Hepatocyte (in vitro differentiated cells): Measurements from ENCODE around the gene CXCL3. TPM values are rescaled to one million over a fixed set of nuclear protein-coding genes. Genes with fewer than 3 reads are reported as not detected.

ENCODE experiments used
- DNase-seq: peaks from one replicate; pipeline ENCODE4 v3.0.0-alpha.2; 2016; ENCODE audit warnings: low spot score
- H2AFZ ChIP-seq: fragments of 200-600 bp; sonication (generic); 2 replicates; pipeline ENCODE4 v1.6.0; 2016; ENCODE audit warnings: antibody characterized with exemption, mild to moderate bottlenecking
- H3K27ac ChIP-seq: fragments of 200-600 bp; sonication (generic); 2 replicates; pipeline ENCODE4 v1.5.1; 2016; ENCODE audit warnings: mild to moderate bottlenecking
- H3K27me3 ChIP-seq: fragments of 200-600 bp; sonication (generic); 2 replicates; pipeline ENCODE4 v1.6.1; 2016
- H3K36me3 ChIP-seq: fragments of 200-600 bp; sonication (generic); replicated peaks from 2 replicates; pipeline ENCODE4 v1.5.1; 2016; ENCODE audit warnings: low read depth; ENCODE audit not compliant: insufficient read depth
- H3K4me1 ChIP-seq: fragments of 200-600 bp; sonication (generic); 2 replicates; pipeline ENCODE4 v1.5.1; 2016; ENCODE audit warnings: mild to moderate bottlenecking, moderate library complexity; ENCODE audit not compliant: insufficient read depth
- H3K4me2 ChIP-seq: fragments of 200-600 bp; sonication (generic); 2 replicates; pipeline ENCODE4 v1.6.0; 2016
- H3K4me3 ChIP-seq: fragments of 200-600 bp; sonication (generic); 2 replicates; pipeline ENCODE4 v1.5.1; 2016; ENCODE audit warnings: mild to moderate bottlenecking
- H3K79me2 ChIP-seq: fragments of 200-600 bp; sonication (generic); 2 replicates; pipeline ENCODE4 v1.6.0; 2017; ENCODE audit warnings: mild to moderate bottlenecking
- H3K9me2 ChIP-seq: fragments of 200-600 bp; sonication (generic); replicated peaks from 2 replicates; pipeline ENCODE4 v1.6.0; 2017; ENCODE audit warnings: mild to moderate bottlenecking; ENCODE audit not compliant: insufficient read depth
- H3K9me3 ChIP-seq: fragments of 200-600 bp; sonication (generic); 2 replicates; pipeline ENCODE4 v1.5.1; 2016; ENCODE audit warnings: low read depth, mild to moderate bottlenecking
- H4K20me1 ChIP-seq: fragments of 200-600 bp; sonication (generic); 2 replicates; pipeline ENCODE4 v1.6.0; 2016; ENCODE audit warnings: mild to moderate bottlenecking; ENCODE audit not compliant: insufficient read depth, poor library complexity, severe bottlenecking
- CTCF ChIP-seq: fragments of 200-600 bp; sonication (generic); IDR thresholded peaks from 2 replicates; pipeline ENCODE4 v1.5.1; 2016; ENCODE audit warnings: antibody characterized with exemption, mild to moderate bottlenecking; ENCODE audit not compliant: poor library complexity
- EZH2 ChIP-seq: fragments of 200-600 bp; sonication (generic); IDR thresholded peaks from 2 replicates; pipeline ENCODE4 v1.6.1; 2016; ENCODE audit warnings: antibody characterized with exemption, mild to moderate bottlenecking, borderline replicate concordance
- EZH2phosphoT487 ChIP-seq: fragments of 200-600 bp; sonication (generic); IDR thresholded peaks from one replicate; pipeline ENCODE4 v1.6.1; 2018; ENCODE audit warnings: antibody characterized with exemption, mild to moderate bottlenecking, low read depth, moderate library complexity; ENCODE audit not compliant: unreplicated experiment, severe bottlenecking
- WGBS: methylation state at CpG from one replicate; pipeline ENCODE4 v1.1.6; 2016; ENCODE audit warnings: low lambda C conversion rate; ENCODE audit errors: missing lambda C conversion rate; 5-methylcytosine and 5-hydroxymethylcytosine counted together
- polyA plus RNA-seq: library from polyadenylated mRNA; unstranded; fragments of >200 nt; fragmentation: Nextera tagmentation; extraction: Ambion mirVana; gene quantifications from 2 replicates; pipeline ENCODE4 v1.2.1, GENCODE V29; 2016
- total RNA-seq: library from RNA; depleted of rRNA; stranded (reverse); fragments of >200 nt; gene quantifications from 2 replicates; pipeline ENCODE4 v1.2.3, GENCODE V29; 2014

The CXCL3 gene
- total and polyA plus RNA-seq, 2 experiments from 2014 or later = 12.9 to 77.1 TPM

- H3K9me3 ChIP-seq = no peaks in the 10 kb centered on the region
- H2AFZ ChIP-seq = no peak overlapping the region
- no peak for DNase-seq
- TF ChIP-seq EZH2 = no peak
- no peak overlapping the region for H3K4me2 ChIP-seq
- no peaks in the 10 kb centered on the region for H3K79me2 ChIP-seq
- no peak overlapping the region for H3K27ac ChIP-seq
- H3K4me3 ChIP-seq = no peak overlapping the region
- WGBS = 71% methylated on average over 2 of the region's 2 CpGs
- H3K9me2 ChIP-seq = no peaks in the 10 kb centered on the region
- H3K36me3 ChIP-seq = no peaks in the 10 kb centered on the region
- H4K20me1 ChIP-seq = no peaks in the 10 kb centered on the region
- H3K4me1 ChIP-seq = no peaks in the 10 kb centered on the region
- H3K27me3 ChIP-seq = no peaks in the 10 kb centered on the region
Measured at GRCh38 chr4:74055096-74055495, 16.6 kb upstream of the CXCL3 start.

GRCh38 chr4:74054483-74055047, 16.1 kb upstream of the CXCL3 start:
- H3K9me3 ChIP-seq = no peaks in the 10 kb centered on the region
- H3K4me3 ChIP-seq = no peak overlapping the region
- no peak overlapping the region for H3K4me2 ChIP-seq
- H3K27me3 ChIP-seq = no peaks in the 10 kb centered on the region
- no peaks in the 10 kb centered on the region for H3K9me2 ChIP-seq
- H3K79me2 ChIP-seq = no peaks in the 10 kb centered on the region
- TF ChIP-seq EZH2phosphoT487 (no peak), EZH2 (no peak), CTCF (no peak)
- H4K20me1 ChIP-seq = no peaks in the 10 kb centered on the region
- no peaks in the 10 kb centered on the region for H3K36me3 ChIP-seq
- DNase-seq = no peak
- no peak overlapping the region for H2AFZ ChIP-seq
- H3K27ac ChIP-seq = no peak overlapping the region
- 90% methylated on average over 1 of the region's 1 CpG for WGBS
- H3K4me1 ChIP-seq = no peaks in the 10 kb centered on the region

GRCh38 chr4:74047152-74047551, 8.7 kb upstream of the CXCL3 start:
- Histone ChIP-seq H3K27me3 (no peaks in the 10 kb centered on the region), H3K4me3 (no peak overlapping the region), H3K4me1 (no peaks in the 10 kb centered on the region), H2AFZ (no peak overlapping the region), H3K36me3 (no peaks in the 10 kb centered on the region), H3K9me2 (no peaks in the 10 kb centered on the region), H3K27ac (no peak overlapping the region), H4K20me1 (no peaks in the 10 kb centered on the region), H3K79me2 (no peaks in the 10 kb centered on the region), H3K4me2 (no peak overlapping the region), H3K9me3 (no peaks in the 10 kb centered on the region)
- TF ChIP-seq EZH2 = no peak
- DNase-seq = no peak
- 79% methylated on average over 1 of the region's 1 CpG for WGBS

GRCh38 chr4:74045772-74046171, 7.3 kb upstream of the CXCL3 start:
- 84% methylated on average over 2 of the region's 2 CpGs for WGBS
- H3K27ac ChIP-seq = no peak overlapping the region
- no peaks in the 10 kb centered on the region for H3K27me3 ChIP-seq
- no peak overlapping the region for H2AFZ ChIP-seq
- H3K36me3 ChIP-seq = no peaks in the 10 kb centered on the region
- H3K9me3 ChIP-seq = no peaks in the 10 kb centered on the region
- H3K4me1 ChIP-seq = no peaks in the 10 kb centered on the region
- TF ChIP-seq EZH2phosphoT487 (no peak), EZH2 (no peak), CTCF (no peak)
- no peak overlapping the region for H3K4me2 ChIP-seq
- H4K20me1 ChIP-seq = no peaks in the 10 kb centered on the region
- DNase-seq = no peak
- no peak overlapping the region for H3K4me3 ChIP-seq
- H3K9me2 ChIP-seq = no peaks in the 10 kb centered on the region
- H3K79me2 ChIP-seq = no peaks in the 10 kb centered on the region
